ENCODE results near the gene PTPRN2.

PTPRN2 gene

GRCh38 chr7:157881048-157881771 lies 706.4 kb downstream of the PTPRN2 start:
- no peak for DNase-seq

- no peak for DNase-seq
Measured at GRCh38 chr7:157879391-157879790, 708.2 kb downstream of the PTPRN2 start.

GRCh38 chr7:157877298-157878090 lies 710.1 kb downstream of the PTPRN2 start:
- no peak for DNase-seq

GRCh38 chr7:157876469-157877285 lies 710.9 kb downstream of the PTPRN2 start:
- DNase-seq = no peak

- DNase-seq = peak; percentile 69
Measured at GRCh38 chr7:157875230-157876179, 712.1 kb downstream of the PTPRN2 start.

GRCh38 chr7:157874870-157875229 lies 712.8 kb downstream of the PTPRN2 start:
- DNase-seq = no peak

- DNase-seq = no peak
Measured at GRCh38 chr7:157874208-157874816, 713.3 kb downstream of the PTPRN2 start.

- DNase-seq = no peak
Measured at GRCh38 chr7:157873664-157874063, 714.0 kb downstream of the PTPRN2 start.

- DNase-seq = no peak
Measured at GRCh38 chr7:157873181-157873580, 714.4 kb downstream of the PTPRN2 start.

- DNase-seq = no peak
Measured at GRCh38 chr7:157872447-157872846, 715.2 kb downstream of the PTPRN2 start.

- no peak for DNase-seq
Measured at GRCh38 chr7:157871681-157872080, 715.9 kb downstream of the PTPRN2 start.

- DNase-seq = no peak
Measured at GRCh38 chr7:157870644-157871290, 716.9 kb downstream of the PTPRN2 start.

- DNase-seq = no peak
Measured at GRCh38 chr7:157869793-157870192, 717.8 kb downstream of the PTPRN2 start.

GRCh38 chr7:157867685-157868305 lies 719.8 kb downstream of the PTPRN2 start:
- no peak for DNase-seq

GRCh38 chr7:157866336-157866924 lies 721.2 kb downstream of the PTPRN2 start:
- DNase-seq = no peak

- no peak for DNase-seq
Measured at GRCh38 chr7:157865351-157866165, 722.1 kb downstream of the PTPRN2 start.

GRCh38 chr7:157864911-157865310 lies 722.7 kb downstream of the PTPRN2 start:
- no peak for DNase-seq

- no peak for DNase-seq
Measured at GRCh38 chr7:157863906-157864810, 723.5 kb downstream of the PTPRN2 start.

Data from stimulated activated CD4-positive, alpha-beta T cell treated with anti-CD3 and anti-CD28 coated beads, Interleukin-15, amount 100 ng/mL, for 24 hours (primary cell).